Loucy (cell line): ENCODE results near the gene ACOXL.

Experiments used
- H2AFZ ChIP-seq: fragments of 200-600 bp; sonication (generic); 2 replicates; pipeline ENCODE4 v1.6.0; 2016; ENCODE audit warnings: antibody characterized with exemption, mild to moderate bottlenecking, low read length, moderate library complexity
- H3F3A ChIP-seq: fragments of 200-600 bp; 2 replicates; pipeline ENCODE4 v1.6.0; 2016; ENCODE audit warnings: antibody characterized with exemption, low read depth, mild to moderate bottlenecking
- H3K27me3 ChIP-seq: fragments of 200-600 bp; sonication (generic); 2 replicates; pipeline ENCODE4 v1.6.1; 2014; ENCODE audit warnings: low read length, mild to moderate bottlenecking; ENCODE audit not compliant: insufficient read depth, poor library complexity, severe bottlenecking
- H3K36me3 ChIP-seq: fragments of 200-600 bp; sonication (generic); 2 replicates; pipeline ENCODE4 v1.6.1; 2016; ENCODE audit warnings: low read length; ENCODE audit not compliant: insufficient read depth
- H3K4me1 ChIP-seq: fragments of 200-600 bp; sonication (generic); 2 replicates; pipeline ENCODE4 v1.5.1; 2014; ENCODE audit warnings: low read length, mild to moderate bottlenecking; ENCODE audit not compliant: insufficient read depth, poor library complexity, severe bottlenecking
- H3K4me2 ChIP-seq: fragments of 200-600 bp; sonication (generic); 2 replicates; pipeline ENCODE4 v1.6.0; 2014; ENCODE audit warnings: antibody characterized with exemption, low read length, low read depth, mild to moderate bottlenecking; ENCODE audit not compliant: poor library complexity, severe bottlenecking
- H3K4me3 ChIP-seq: fragments of 200-600 bp; sonication (generic); 2 replicates; pipeline ENCODE4 v1.5.1; 2014; ENCODE audit warnings: low read length, mild to moderate bottlenecking, mixed read lengths; ENCODE audit not compliant: poor library complexity, severe bottlenecking
- H3K79me2 ChIP-seq: fragments of 200-600 bp; sonication (generic); 2 replicates; pipeline ENCODE4 v1.6.1; 2014; ENCODE audit warnings: low read length; ENCODE audit not compliant: insufficient read depth
- H3K9ac ChIP-seq: fragments of 200-600 bp; sonication (generic); 2 replicates; pipeline ENCODE4 v1.6.0; 2014; ENCODE audit warnings: mild to moderate bottlenecking, low read depth, low read length, moderate library complexity; ENCODE audit not compliant: poor library complexity, severe bottlenecking
- H3K9me2 ChIP-seq: fragments of 200-600 bp; sonication (generic); replicated peaks from 2 replicates; pipeline ENCODE4 v1.6.1; 2016; ENCODE audit warnings: low read depth, low read length, mixed read lengths
- H3K9me3 ChIP-seq: fragments of 200-600 bp; sonication (generic); 2 replicates; pipeline ENCODE4 v1.6.1; 2014; ENCODE audit warnings: mild to moderate bottlenecking, antibody characterized with exemption, low read length, low read depth; ENCODE audit not compliant: insufficient read depth
- H4K20me1 ChIP-seq: fragments of 200-600 bp; sonication (generic); 2 replicates; pipeline ENCODE4 v1.6.0; 2014; ENCODE audit warnings: antibody characterized with exemption, low read length, mild to moderate bottlenecking; ENCODE audit not compliant: insufficient read depth, poor library complexity, severe bottlenecking
- CTCF ChIP-seq: fragments of 200-600 bp; sonication (generic); conservative IDR thresholded peaks from 2 replicates; pipeline ENCODE4 v1.5.1; 2014; ENCODE audit warnings: mild to moderate bottlenecking, antibody characterized with exemption, low read length
- EZH2phosphoT487 ChIP-seq: fragments of 200-600 bp; IDR thresholded peaks from 2 replicates; pipeline ENCODE4 v1.6.1; 2018; ENCODE audit warnings: antibody characterized with exemption, mild to moderate bottlenecking, moderate library complexity, borderline replicate concordance

ACOXL gene

GRCh38 chr2:111157071-111157661 lies 424.8 kb downstream of the ACOXL start:
- Histone ChIP-seq H3F3A (no peaks in the 10 kb centered on the region), H3K9me2 (no peaks in the 10 kb centered on the region), H3K27me3 (no peaks in the 10 kb centered on the region), H3K4me2 (no peak overlapping the region), H3K4me1 (no peaks in the 10 kb centered on the region), H3K79me2 (no peaks in the 10 kb centered on the region; the same call in 1 of the 2 replicates), H3K9me3 (no peaks in the 10 kb centered on the region), H3K9ac (no peak overlapping the region), H2AFZ (no peak overlapping the region), H4K20me1 (no peaks in the 10 kb centered on the region), H3K36me3 (peaks cover 46% of the 10 kb centered on the region; the same call in 1 of the 2 replicates), H3K4me3 (no peak overlapping the region)
- TF ChIP-seq EZH2phosphoT487 (no peak), CTCF (no peak)

GRCh38 chr2:111157798-111158197 lies 425.4 kb downstream of the ACOXL start:
- Histone ChIP-seq H4K20me1 (no peaks in the 10 kb centered on the region), H3K4me3 (no peak overlapping the region), H2AFZ (no peak overlapping the region), H3F3A (no peaks in the 10 kb centered on the region), H3K4me1 (no peaks in the 10 kb centered on the region), H3K36me3 (peaks cover 46% of the 10 kb centered on the region; the same call in 1 of the 2 replicates), H3K9me3 (no peaks in the 10 kb centered on the region), H3K9me2 (no peaks in the 10 kb centered on the region), H3K79me2 (no peaks in the 10 kb centered on the region; the same call in 1 of the 2 replicates), H3K9ac (no peak overlapping the region), H3K27me3 (no peaks in the 10 kb centered on the region), H3K4me2 (no peak overlapping the region)
- TF ChIP-seq CTCF (no peak), EZH2phosphoT487 (no peak)

- Histone ChIP-seq H3K9me3 (no peaks in the 10 kb centered on the region), H3K27me3 (no peaks in the 10 kb centered on the region), H4K20me1 (no peaks in the 10 kb centered on the region), H3F3A (no peaks in the 10 kb centered on the region), H3K9me2 (no peaks in the 10 kb centered on the region), H3K36me3 (peaks cover 44% of the 10 kb centered on the region; the same call in 1 of the 2 replicates), H3K4me3 (no peak overlapping the region), H3K9ac (no peak overlapping the region), H3K4me2 (no peak overlapping the region), H3K4me1 (no peaks in the 10 kb centered on the region), H3K79me2 (no peaks in the 10 kb centered on the region; the same call in 1 of the 2 replicates), H2AFZ (no peak overlapping the region)
- TF ChIP-seq EZH2phosphoT487 (no peak), CTCF (no peak)
Observed at GRCh38 chr2:111159641-111160040, 427.3 kb downstream of the ACOXL start.
